Naive thymus-derived CD4-positive, alpha-beta T cell (primary cell): ENCODE data around the gene PI4K2A. TPM values are rescaled to one million over a fixed set of nuclear protein-coding genes. Genes with fewer than 3 reads are reported as not detected.
A peak's percentile ranks its signal among the peaks of the same experiment; 100 is the strongest.
"Not testable (repeated sequence)": the region's sequence is repeated elsewhere in the genome, so short reads cannot be mapped to it uniquely, and the experiment has no call there.

Experiments
- ATAC-seq: fragments of 150-1000 bp; cut with Tn5 transposase; 2 replicates; pipeline ENCODE4 v1.10.0; 2021; ENCODE audit warnings: mild to moderate bottlenecking, moderate library complexity
- CTCF ChIA-PET: fragments of 350-600 bp; sonication (Branson Sonifier 250); formaldehyde crosslinking; loops from one replicate; lab custom pipeline; 2021; ENCODE audit warnings: antibody characterized with exemption; lab: Charles Lee
- POLR2A ChIA-PET: fragments of 350-600 bp; sonication (Branson Sonifier 250); formaldehyde crosslinking; loops from one replicate; lab custom pipeline; 2021; ENCODE audit warnings: antibody characterized with exemption, inconsistent platforms; lab: Charles Lee
- DNase-seq, 9 donors: peaks; one replicate each; pipeline versions ENCODE4 v3.0.0 to v3.0.0-alpha.2; 2020 to 2022; ENCODE audit warnings: mixed read lengths in 1 of 9
- H3K27ac ChIP-seq: one replicate; pipeline ENCODE4 v1.7.0; 2013; ENCODE audit warnings: mild to moderate bottlenecking, low read depth, low read length, moderate library complexity
- H3K27me3 ChIP-seq, 2 donors: one replicate each; pipeline ENCODE4 v1.7.0; 2013; ENCODE audit warnings: low read length in 2 of 2, mild to moderate bottlenecking in 2 of 2, moderate library complexity in 2 of 2; ENCODE audit not compliant: control insufficient read depth in 2 of 2, insufficient read depth in 2 of 2
- H3K36me3 ChIP-seq, 3 experiments: 1 replicate in 2 of 3; 2 replicates in 1 of 3; pipeline ENCODE4 v1.7.0; 2013; ENCODE audit warnings: low read length in 3 of 3, mild to moderate bottlenecking in 3 of 3, moderate library complexity in 1 of 3; ENCODE audit not compliant: insufficient read depth in 3 of 3, control insufficient read depth in 2 of 3
- H3K4me1 ChIP-seq, 2 donors: one replicate each; pipeline ENCODE4 v1.7.0; 2013; ENCODE audit warnings: low read length in 2 of 2, mild to moderate bottlenecking in 2 of 2, moderate library complexity in 1 of 2; ENCODE audit not compliant: control insufficient read depth in 2 of 2, insufficient read depth in 2 of 2
- H3K4me3 ChIP-seq: 2 replicates; pipeline ENCODE4 v1.7.0; 2013; ENCODE audit warnings: mild to moderate bottlenecking, low read length
- H3K9me3 ChIP-seq, 3 experiments: 1 replicate in 2 of 3; 2 replicates in 1 of 3; pipeline ENCODE4 v1.7.0; 2013; ENCODE audit warnings: low read length in 3 of 3; ENCODE audit not compliant: control insufficient read depth in 2 of 3
- H3K27ac Mint-ChIP-seq, 9 donors: one replicate each; pipeline ENCODE4 v1.8.0; 2020 to 2022; ENCODE audit warnings: mixed read lengths in 9 of 9, mild to moderate bottlenecking in 8 of 9, moderate library complexity in 5 of 9, inconsistent platforms in 2 of 9
- H3K27me3 Mint-ChIP-seq, 5 donors: one replicate each; pipeline ENCODE4 v1.8.0; 2021 to 2022; ENCODE audit warnings: mixed read lengths in 5 of 5, mild to moderate bottlenecking in 1 of 5
- H3K36me3 Mint-ChIP-seq, 5 donors: one replicate each; pipeline ENCODE4 v1.8.0; 2020 to 2022; ENCODE audit warnings: mixed read lengths in 5 of 5, mild to moderate bottlenecking in 3 of 5, inconsistent platforms in 1 of 5
- H3K4me1 Mint-ChIP-seq, 7 donors: one replicate each; pipeline ENCODE4 v1.8.0; 2020 to 2022; ENCODE audit warnings: mixed read lengths in 7 of 7, mild to moderate bottlenecking in 3 of 7, inconsistent platforms in 1 of 7
- H3K4me3 Mint-ChIP-seq, 10 donors: one replicate each; pipeline ENCODE4 v1.8.0; 2020 to 2022; ENCODE audit warnings: mild to moderate bottlenecking in 10 of 10, mixed read lengths in 10 of 10, moderate library complexity in 6 of 10, inconsistent platforms in 2 of 10
- H3K9me3 Mint-ChIP-seq, 11 donors: one replicate each; pipeline ENCODE4 v1.8.0; 2020 to 2022; ENCODE audit warnings: mixed read lengths in 11 of 11, mild to moderate bottlenecking in 4 of 11, inconsistent platforms in 1 of 11, moderate library complexity in 1 of 11
- intact Hi-C, 2 donors: fragments of 100-400 bp; cut with micrococcal nuclease; formaldehyde crosslinking; loops; one replicate each; pipeline ENCODE4 v1.15.1; 2023
- polyA plus RNA-seq, 2 donors: library from polyadenylated mRNA; unstranded; fragments of 300-500 nt; fragmentation: Illumina TruSeq; gene quantifications; one replicate each; pipeline ENCODE4 v1.2.3, GENCODE V29; 2021
- total RNA-seq, 6 experiments: library from RNA in 5 of 6; stranded (reverse) in 5 of 6; gene quantifications; 1 replicate in 5 of 6; 2 replicates in 1 of 6; pipeline ENCODE4 v1.2.3 and lab custom pipeline; 2021 to 2026

PI4K2A gene
- total and polyA plus RNA-seq, 7 experiments from 2014 or later: 5.5 to 33.8 (median 10.1) TPM

DNA sequence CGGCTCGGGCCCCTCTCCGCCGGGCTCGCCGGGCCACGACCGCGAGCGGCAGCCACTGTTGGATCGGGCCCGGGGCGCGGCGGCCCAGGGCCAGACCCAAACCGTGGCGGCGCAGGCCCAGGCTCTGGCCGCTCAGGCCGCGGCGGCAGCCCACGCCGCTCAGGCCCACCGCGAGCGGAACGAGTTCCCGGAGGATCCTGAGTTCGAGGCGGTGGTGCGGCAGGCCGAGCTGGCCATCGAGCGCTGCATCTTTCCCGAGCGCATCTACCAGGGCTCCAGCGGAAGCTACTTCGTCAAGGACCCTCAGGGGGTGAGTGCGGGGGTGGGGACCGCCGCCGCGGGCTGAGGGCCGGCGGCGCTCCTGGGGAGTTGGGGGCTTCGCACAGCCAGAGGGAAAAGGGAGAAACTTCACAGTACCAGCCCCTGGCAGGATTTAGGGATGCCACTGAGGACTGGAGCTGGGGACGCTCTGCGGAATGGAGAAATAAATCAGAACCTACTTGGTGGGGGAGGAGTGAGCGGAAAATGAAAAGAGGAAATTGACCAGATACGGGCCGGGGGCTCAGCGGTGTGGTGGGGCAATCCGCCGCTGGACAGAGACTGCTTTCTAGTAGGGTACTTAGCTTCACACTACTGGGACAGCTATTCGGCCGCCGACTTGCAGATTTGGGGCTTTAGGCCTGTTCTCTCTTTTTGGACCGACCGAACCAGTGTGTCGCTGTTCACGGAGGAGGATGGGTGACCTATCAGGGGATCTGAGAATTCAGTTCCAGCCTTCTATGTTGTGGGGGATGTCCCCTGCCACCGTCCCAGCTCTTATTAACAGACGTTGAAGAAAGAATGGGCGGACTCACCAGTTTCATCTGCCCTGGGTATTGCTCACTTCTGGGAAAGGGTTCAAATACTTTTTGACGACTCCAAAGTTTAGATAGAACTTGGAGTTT, 669 bp downstream of the PI4K2A start:
- H3K4me1 ChIP-seq: peaks cover 4 to 15% of the 10 kb centered on the region in 2 donors
- H3K9me3 Mint-ChIP-seq: no peaks in the 10 kb centered on the region
- peak overlapping the region; percentile 60 to 94 (median 88) for H3K27ac Mint-ChIP-seq
- peaks cover 0 to 6% (median 0%) of the 10 kb centered on the region in 3 experiments for H3K36me3 ChIP-seq
- POLR2A ChIA-PET: interaction anchor here (0.6 to 1.2 kb wide), 4 partner anchors 17 to 96 kb away, joined by 3 to 7 read pairs (median 4); partner anchors contain the start of genes AVPI1 and ZFYVE27
- H3K4me1 Mint-ChIP-seq: peaks cover 10 to 34% (median 28%) of the 10 kb centered on the region in 7 donors
- intact Hi-C loops: loop anchor here (1.0 to 5.0 kb wide), 20 partner anchors 8 to 1980 kb away; partner anchors contain the start of genes AVPI1 (in 2 of the 2), FRAT2 (in 2 of the 2), MMS19 (in 2 of the 2) and TM9SF3 (in 2 of the 2)
- H3K27me3 ChIP-seq: no peaks in the 10 kb centered on the region
- peak in 5 of 9 donors; percentile 2 to 19 (median 11) for DNase-seq
- peak overlapping the region; percentile 82 for H3K4me3 ChIP-seq
- H3K27ac ChIP-seq: peak overlapping the region; percentile 70
- CTCF ChIA-PET: interaction anchor here (0.7 to 1.2 kb wide), 2 partner anchors 8 to 68 kb away, joined by 3 read pairs; no protein-coding TSS in a partner anchor
- H3K4me3 Mint-ChIP-seq: peak overlapping the region; percentile 64 to 99 (median 94)
- ATAC-seq: peak; percentile 21
- no peaks in the 10 kb centered on the region for H3K9me3 ChIP-seq
- H3K36me3 Mint-ChIP-seq: peaks cover 0 to 14% (median 7%) of the 10 kb centered on the region in 5 donors
- no peaks in the 10 kb centered on the region for H3K27me3 Mint-ChIP-seq

DNA sequence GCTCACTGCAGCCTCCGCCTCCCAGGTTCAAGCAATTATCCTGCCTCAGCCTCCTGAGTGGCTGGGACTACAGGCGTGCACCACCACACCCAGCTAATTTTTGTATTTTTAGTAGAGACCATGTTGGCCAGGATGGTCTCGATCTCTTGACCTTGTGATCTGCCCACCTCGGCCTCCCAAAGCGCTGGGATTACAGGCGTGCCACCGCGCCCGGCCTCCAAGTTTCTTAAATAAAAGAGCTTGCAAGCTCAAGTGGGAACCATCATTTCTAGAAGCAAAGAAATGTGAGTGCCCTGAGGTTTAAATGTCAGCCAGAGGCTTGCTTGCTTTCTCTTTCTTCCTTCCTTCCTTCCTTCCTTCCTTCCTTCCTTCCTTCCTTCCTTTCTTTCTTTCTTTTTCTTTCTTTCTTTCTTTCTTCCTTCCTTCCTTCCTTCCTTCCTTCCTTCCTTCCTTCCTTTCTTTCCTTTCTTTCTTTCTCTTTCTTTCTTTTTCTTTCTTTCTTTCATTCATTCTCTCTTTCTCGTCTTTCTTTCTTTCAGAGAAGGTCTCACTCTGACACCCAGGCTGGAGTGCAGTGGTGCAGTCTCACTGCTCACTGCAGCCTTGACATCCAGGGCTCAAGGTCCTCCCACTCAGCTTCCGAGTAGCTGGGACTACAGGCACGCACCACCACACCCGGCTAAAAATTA, 2.1 kb downstream of the PI4K2A start:
- peak overlapping the region; percentile 38 to 98 (median 70) for H3K4me3 Mint-ChIP-seq
- DNase-seq, H3K27me3 Mint-ChIP-seq, H3K27me3 ChIP-seq, H3K9me3 Mint-ChIP-seq, H3K36me3 ChIP-seq, H3K9me3 ChIP-seq, H3K4me3 ChIP-seq, ATAC-seq, POLR2A ChIA-PET, H3K27ac ChIP-seq, CTCF ChIA-PET: not testable (repeated sequence)
- H3K4me1 ChIP-seq: peaks cover 4 to 15% of the 10 kb centered on the region in 2 donors
- peaks cover 0 to 14% (median 8%) of the 10 kb centered on the region in 5 donors for H3K36me3 Mint-ChIP-seq
- H3K27ac Mint-ChIP-seq: peak overlapping the region in 3 of 9 donors; percentile 19 to 69 (median 51)
- intact Hi-C loops: loop anchor here in 1 of 2 donors (5.0 kb wide), 1 partner anchor 310 kb away; the partner anchor contains the start of gene FRAT2
- H3K4me1 Mint-ChIP-seq: peaks cover 10 to 39% (median 30%) of the 10 kb centered on the region in 7 donors

- Mint-ChIP-seq H3K4me1 (peaks cover 12 to 43% (median 33%) of the 10 kb centered on the region in 7 donors), H3K9me3 (no peaks in the 10 kb centered on the region), H3K27me3 (no peaks in the 10 kb centered on the region), H3K27ac (no peak overlapping the region), H3K4me3 (peak overlapping the region in 7 of 10 donors; percentile 21 to 98 (median 67)), H3K36me3 (peaks cover 0 to 14% (median 8%) of the 10 kb centered on the region in 5 donors)
- Histone ChIP-seq H3K36me3 (peaks cover 0 to 6% (median 0%) of the 10 kb centered on the region in 3 experiments), H3K4me1 (peaks cover 8 to 18% of the 10 kb centered on the region in 2 donors), H3K27ac (no peak overlapping the region), H3K9me3 (no peaks in the 10 kb centered on the region), H3K4me3 (no peak overlapping the region), H3K27me3 (no peaks in the 10 kb centered on the region)
- ATAC-seq (no peak), DNase-seq (no peak)
- intact Hi-C loops: loop anchor here in 1 of 2 donors (5.0 kb wide), 1 partner anchor 311 kb away; the partner anchor contains the start of gene FRAT2
- ChIA-PET POLR2A (no interaction called here), CTCF (no interaction called here)
These were observed 3.0 kb downstream of the PI4K2A start for GRCh38 chr10:97643441-97643985.

DNA sequence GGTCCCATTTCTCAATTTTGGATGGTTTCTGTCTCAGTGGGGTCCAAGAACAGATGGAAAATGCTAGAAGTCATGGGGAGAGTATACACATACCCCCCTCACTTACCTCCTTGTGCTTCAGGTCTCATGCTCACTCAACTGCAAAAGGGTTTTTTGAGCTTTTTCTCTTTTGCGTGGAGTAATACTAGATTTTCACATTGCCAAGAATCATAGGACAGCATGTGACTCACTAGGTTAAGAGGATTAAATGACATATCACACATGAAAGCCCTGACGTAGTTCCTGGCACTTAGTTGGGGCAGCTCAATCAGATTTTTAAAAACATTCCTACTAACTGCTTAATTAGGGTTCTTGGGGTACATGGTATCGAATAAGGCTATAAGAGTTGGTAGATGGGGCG, 4.5 kb downstream of the PI4K2A start:
- H3K9me3 ChIP-seq: no peaks in the 10 kb centered on the region
- no peaks in the 10 kb centered on the region for H3K27me3 ChIP-seq
- H3K9me3 Mint-ChIP-seq: no peaks in the 10 kb centered on the region
- H3K4me1 ChIP-seq: peaks cover 14 to 25% of the 10 kb centered on the region in 2 donors
- H3K36me3 Mint-ChIP-seq: peaks cover 0 to 14% (median 8%) of the 10 kb centered on the region in 5 donors
- ATAC-seq (no peak), DNase-seq (no peak)
- H3K27ac Mint-ChIP-seq: peak overlapping the region in 1 of 9 donors; percentile 62
- CTCF ChIA-PET: no interaction called here
- H3K36me3 ChIP-seq: peaks cover 0 to 6% (median 0%) of the 10 kb centered on the region in 3 experiments
- H3K4me3 ChIP-seq: no peak overlapping the region
- H3K4me1 Mint-ChIP-seq: peaks cover 18 to 52% (median 41%) of the 10 kb centered on the region in 7 donors
- H3K27ac ChIP-seq: no peak overlapping the region
- no peak overlapping the region for H3K4me3 Mint-ChIP-seq
- POLR2A ChIA-PET: no interaction called here
- H3K27me3 Mint-ChIP-seq: no peaks in the 10 kb centered on the region
- intact Hi-C loops: loop anchor here in 1 of 2 donors (5.0 kb wide), 1 partner anchor 313 kb away; the partner anchor contains the start of gene FRAT2

DNA sequence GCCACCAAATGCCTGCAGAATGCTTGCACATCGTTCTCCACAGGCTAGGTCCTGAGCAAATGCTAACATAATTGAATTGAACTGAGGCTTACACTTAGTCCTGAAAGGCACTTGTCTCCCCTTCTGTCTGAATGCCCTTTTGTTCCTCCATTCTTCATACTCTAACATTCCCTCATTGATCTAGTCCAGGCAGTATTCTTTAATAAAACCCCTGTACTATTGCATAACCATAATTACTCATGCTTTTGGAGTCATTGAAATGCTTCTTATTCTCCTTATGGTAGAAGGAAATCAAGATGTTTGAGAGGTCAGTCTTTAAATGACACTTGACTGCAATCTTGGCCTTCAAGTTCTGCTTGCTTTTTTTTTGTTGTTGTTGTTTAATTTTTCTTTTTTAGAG, 7.1 kb downstream of the PI4K2A start:
- H3K9me3 ChIP-seq: no peaks in the 10 kb centered on the region
- Mint-ChIP-seq H3K27ac (peak overlapping the region in 1 of 9 donors; percentile 2), H3K36me3 (peaks cover 0 to 20% (median 13%) of the 10 kb centered on the region in 5 donors), H3K4me3 (peak overlapping the region in 1 of 10 donors; percentile 10), H3K27me3 (no peaks in the 10 kb centered on the region), H3K9me3 (no peaks in the 10 kb centered on the region), H3K4me1 (peaks cover 18 to 35% (median 28%) of the 10 kb centered on the region in 7 donors)
- ATAC-seq (no peak), DNase-seq (no peak)
- no peak overlapping the region for H3K4me3 ChIP-seq
- POLR2A ChIA-PET: interaction anchor here (0.5 to 0.9 kb wide), 2 partner anchors 9 to 10 kb away, joined by 3 to 4 read pairs; no protein-coding TSS in a partner anchor
- H3K27ac ChIP-seq: no peak overlapping the region
- H3K4me1 ChIP-seq: peaks cover 10 to 12% of the 10 kb centered on the region in 2 donors
- peaks cover 0 to 22% (median 6%) of the 10 kb centered on the region in 3 experiments for H3K36me3 ChIP-seq
- CTCF ChIA-PET: interaction anchor here (0.6 to 0.9 kb wide), 2 partner anchors 54 to 101 kb away, joined by 3 read pairs; no protein-coding TSS in a partner anchor
- H3K27me3 ChIP-seq: no peaks in the 10 kb centered on the region
- intact Hi-C loops: no loop called here
